Testis (tissue), 3 donors: ENCODE results near the gene PTPRE. TPM values are rescaled to one million over a fixed set of nuclear protein-coding genes. Genes with fewer than 3 reads are reported as not detected.

Experiments used
- DNase-seq: peaks from one replicate; pipeline ENCODE4 v3.0.0-alpha.2; 2019
- H3K27ac ChIP-seq, 2 donors: fragments of 200-600 bp; sonication (generic); one replicate each; pipeline ENCODE4 v1.5.1; 2019
- H3K27me3 ChIP-seq: fragments of 200-600 bp; sonication (generic); one replicate; pipeline ENCODE4 v1.5.1; 2019
- H3K36me3 ChIP-seq: fragments of 200-600 bp; sonication (generic); one replicate; pipeline ENCODE4 v1.5.1; 2017; ENCODE audit warnings: low read depth; ENCODE audit errors: missing control alignments
- H3K4me1 ChIP-seq: fragments of 200-600 bp; sonication (generic); one replicate; pipeline ENCODE4 v1.5.1; 2019
- H3K4me3 ChIP-seq, 2 donors: fragments of 200-600 bp; sonication (generic); one replicate each; pipeline ENCODE4 v1.5.1; 2017 to 2019
- H3K9me3 ChIP-seq: fragments of 200-600 bp; sonication (generic); one replicate; pipeline ENCODE4 v1.5.1; 2017
- CTCF ChIP-seq, 3 experiments: fragments of 450-650 bp in 2 of 3; fragments of 200-600 bp in 1 of 3; sonication (generic) in 1 of 3; IDR thresholded peaks; one replicate each; pipeline ENCODE4 v1.5.1; 2016 to 2019; ENCODE audit warnings: antibody characterized with exemption in 3 of 3, mild to moderate bottlenecking in 2 of 3, moderate library complexity in 1 of 3
- POLR2A ChIP-seq: fragments of 450-650 bp; IDR thresholded peaks from one replicate; pipeline ENCODE4 v1.6.1; 2017; ENCODE audit warnings: antibody characterized with exemption, mild to moderate bottlenecking, moderate library complexity
- WGBS, 2 donors: methylation state at CpG; one replicate each; pipeline ENCODE4 v1.1.5; 2018; 5-methylcytosine and 5-hydroxymethylcytosine counted together
- intact Hi-C: fragments of 100-400 bp; cut with DNase I; formaldehyde crosslinking; loops from one replicate; pipeline ENCODE4 v1.15.1; 2023; ENCODE audit warnings: low total_unique reads
- polyA plus RNA-seq: library from polyadenylated mRNA; stranded (reverse); fragments of 350-450 nt; fragmentation: Illumina TruSeq; extraction: RNeasy Lipid Tissue Mini Kit (QIAGEN cat#74804); gene quantifications from one replicate; pipeline ENCODE4 v1.2.3, GENCODE V29; 2014; ENCODE audit warnings: low read depth, low replicate concordance; ENCODE audit not compliant: insufficient read depth
- total RNA-seq, 2 donors: library from RNA; depleted of rRNA; stranded (reverse); fragments of >200 nt; gene quantifications; one replicate each; pipeline ENCODE4 v1.2.3, GENCODE V29; 2016

Gene PTPRE
- total and polyA plus RNA-seq, 3 donors from 2014 or later, result 10.0 to 26.6 (median 15.3) TPM

GRCh38 chr10:127971963-127972615 is 65.2 kb downstream of the PTPRE start:
- Histone ChIP-seq H3K36me3 (no peaks in the 10 kb centered on the region), H3K27ac (peak overlapping the region; percentile 58 to 74), H3K4me1 (peaks cover 37% of the 10 kb centered on the region), H3K4me3 (no peak overlapping the region), H3K27me3 (no peaks in the 10 kb centered on the region), H3K9me3 (no peaks in the 10 kb centered on the region)
- TF ChIP-seq CTCF (IDR thresholded peaks at IDR 0.05) (no peak), POLR2A (no peak)
- 79 to 89% methylated on average over 11 to 12 of the region's 12 CpGs for WGBS, 2 donors
- no peak for DNase-seq
- intact Hi-C loops, result no loop called here

DNA sequence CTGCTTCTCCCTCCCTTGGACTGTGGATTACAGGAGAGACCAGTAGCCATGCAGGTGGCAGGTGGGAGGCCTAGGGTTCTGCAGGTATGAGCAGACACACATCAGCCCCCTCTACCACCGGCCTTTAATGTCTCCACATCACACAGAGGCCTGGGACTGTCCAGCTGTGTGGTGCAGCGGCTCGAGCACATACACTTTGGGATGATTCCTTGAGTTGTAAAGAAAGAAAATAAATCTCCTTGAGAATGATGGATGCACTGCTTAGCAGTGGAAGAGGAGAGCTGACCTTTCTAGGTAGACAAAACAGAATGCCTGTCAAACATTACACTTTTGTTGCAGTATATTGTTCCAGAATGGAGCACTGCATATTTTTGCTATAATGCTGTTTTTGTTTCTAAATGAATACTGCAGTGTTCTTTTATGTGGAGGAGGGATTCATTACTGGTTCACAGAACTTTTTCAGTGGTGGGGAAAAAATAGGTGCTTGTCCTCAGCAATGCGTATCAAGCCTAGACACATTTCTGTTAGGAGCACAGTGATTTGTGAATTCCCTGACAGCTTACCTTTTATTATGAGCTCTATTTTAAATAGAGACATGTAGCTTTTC is 66.0 kb downstream of the PTPRE start:
- intact Hi-C loops, result no loop called here
- Histone ChIP-seq H3K27ac (peak overlapping the region; percentile 74), H3K36me3 (no peaks in the 10 kb centered on the region), H3K4me3 (no peak overlapping the region), H3K9me3 (no peaks in the 10 kb centered on the region), H3K4me1 (peaks cover 42% of the 10 kb centered on the region), H3K27me3 (no peaks in the 10 kb centered on the region)
- WGBS, 2 donors, result 64 to 71% methylated on average over 4 of the region's 4 CpGs
- no peak for DNase-seq
- TF ChIP-seq POLR2A, result no peak
- TF ChIP-seq CTCF (IDR thresholded peaks at IDR 0.05), result no peak

- WGBS, 2 donors, result 53 to 59% methylated on average over 10 of the region's 10 CpGs
- DNase-seq, result peak; percentile 38
- Histone ChIP-seq H3K4me1 (peaks cover 45% of the 10 kb centered on the region), H3K4me3 (no peak overlapping the region), H3K27ac (peak overlapping the region; percentile 65 to 74), H3K27me3 (no peaks in the 10 kb centered on the region), H3K36me3 (no peaks in the 10 kb centered on the region), H3K9me3 (no peaks in the 10 kb centered on the region)
- intact Hi-C loops, result no loop called here
- TF ChIP-seq CTCF (IDR thresholded peaks at IDR 0.05) (no peak), POLR2A (no peak)
Measured at GRCh38 chr10:127973791-127974311, 66.9 kb downstream of the PTPRE start.

- no peaks in the 10 kb centered on the region for H3K27me3 ChIP-seq
- peaks cover 38% of the 10 kb centered on the region for H3K4me1 ChIP-seq
- peak overlapping the region in 1 of 2 donors; percentile 74 for H3K27ac ChIP-seq
- 93 to 94% methylated on average over 9 of the region's 9 CpGs for WGBS, 2 donors
- no peak for DNase-seq
- TF ChIP-seq CTCF (IDR thresholded peaks at IDR 0.05) (no peak), POLR2A (no peak)
- H3K4me3 ChIP-seq, result no peak overlapping the region
- H3K36me3 ChIP-seq, result no peaks in the 10 kb centered on the region
- no peaks in the 10 kb centered on the region for H3K9me3 ChIP-seq
- intact Hi-C loops, result no loop called here
Measured at GRCh38 chr10:127974911-127975310, 68.0 kb downstream of the PTPRE start.
